ENCODE results near the gene CAMKMT.

The CAMKMT gene

GRCh38 chr2:44716131-44716530 is 354.4 kb downstream of the CAMKMT start:
- H3K9ac ChIP-seq (ENCODE audit: low read length): no peak overlapping the region
- no peaks in the 10 kb centered on the region for H3F3A ChIP-seq (ENCODE audit: insufficient read depth, low read length)
- peaks cover 19% of the 10 kb centered on the region for H3K4me1 ChIP-seq (ENCODE audit: insufficient read depth, low read length, severe bottlenecking)
- no peaks in the 10 kb centered on the region for H3K9me2 ChIP-seq (ENCODE audit: low read depth, low read length)
- no peak overlapping the region for H3K4me2 ChIP-seq (ENCODE audit: low read length)
- H3K27me3 ChIP-seq (ENCODE audit: insufficient read depth, low read length): no peaks in the 10 kb centered on the region
- no peak overlapping the region for H3K4me3 ChIP-seq (ENCODE audit: low read depth, low read length, poor library complexity, severe bottlenecking)
- H3K79me2 ChIP-seq (ENCODE audit: insufficient read depth, low read length): no peaks in the 10 kb centered on the region
- TF ChIP-seq CTCF (IDR thresholded peaks at IDR 0.05; ENCODE audit: low read length) (no peak), EZH2 (IDR thresholded peaks at IDR 0.05; ENCODE audit: borderline replicate concordance, low read length) (no peak)
- no peak overlapping the region for H3K27ac ChIP-seq (ENCODE audit: low read depth, low read length, poor library complexity, severe bottlenecking)
- H2AFZ ChIP-seq (ENCODE audit: low read length): no peak overlapping the region
- no peaks in the 10 kb centered on the region for H4K20me1 ChIP-seq (ENCODE audit: insufficient read depth, low read length)
- H3K36me3 ChIP-seq (ENCODE audit: insufficient read depth, low read length): no peaks in the 10 kb centered on the region
- H3K9me3 ChIP-seq (ENCODE audit: low read length): no peaks in the 10 kb centered on the region

GRCh38 chr2:44718431-44718830 is 356.7 kb downstream of the CAMKMT start:
- H3K9me3 ChIP-seq (ENCODE audit: low read length): no peaks in the 10 kb centered on the region
- no peak overlapping the region for H3K27ac ChIP-seq (ENCODE audit: low read depth, low read length, poor library complexity, severe bottlenecking)
- no peak overlapping the region for H3K4me3 ChIP-seq (ENCODE audit: low read depth, low read length, poor library complexity, severe bottlenecking)
- H3K27me3 ChIP-seq (ENCODE audit: insufficient read depth, low read length): no peaks in the 10 kb centered on the region
- no peaks in the 10 kb centered on the region for H3K9me2 ChIP-seq (ENCODE audit: low read depth, low read length)
- H3K4me1 ChIP-seq (ENCODE audit: insufficient read depth, low read length, severe bottlenecking): peaks cover 28% of the 10 kb centered on the region
- H4K20me1 ChIP-seq (ENCODE audit: insufficient read depth, low read length): no peaks in the 10 kb centered on the region
- no peak overlapping the region for H3K4me2 ChIP-seq (ENCODE audit: low read length)
- no peak for TF ChIP-seq EZH2 (IDR thresholded peaks at IDR 0.05; ENCODE audit: borderline replicate concordance, low read length)
- TF ChIP-seq CTCF (IDR thresholded peaks at IDR 0.05; ENCODE audit: low read length): no peak
- H3K79me2 ChIP-seq (ENCODE audit: insufficient read depth, low read length): no peaks in the 10 kb centered on the region
- no peak overlapping the region for H3K9ac ChIP-seq (ENCODE audit: low read length)
- no peaks in the 10 kb centered on the region for H3F3A ChIP-seq (ENCODE audit: insufficient read depth, low read length)
- H2AFZ ChIP-seq (ENCODE audit: low read length): no peak overlapping the region
- no peaks in the 10 kb centered on the region for H3K36me3 ChIP-seq (ENCODE audit: insufficient read depth, low read length)

- H3F3A ChIP-seq (ENCODE audit: insufficient read depth, low read length): no peaks in the 10 kb centered on the region
- no peak overlapping the region for H3K9ac ChIP-seq (ENCODE audit: low read length)
- no peak overlapping the region for H3K4me3 ChIP-seq (ENCODE audit: low read depth, low read length, poor library complexity, severe bottlenecking)
- peaks cover 20% of the 10 kb centered on the region for H3K4me1 ChIP-seq (ENCODE audit: insufficient read depth, low read length, severe bottlenecking)
- no peaks in the 10 kb centered on the region for H3K36me3 ChIP-seq (ENCODE audit: insufficient read depth, low read length)
- H4K20me1 ChIP-seq (ENCODE audit: insufficient read depth, low read length): no peaks in the 10 kb centered on the region
- no peaks in the 10 kb centered on the region for H3K27me3 ChIP-seq (ENCODE audit: insufficient read depth, low read length)
- no peaks in the 10 kb centered on the region for H3K79me2 ChIP-seq (ENCODE audit: insufficient read depth, low read length)
- no peak overlapping the region for H3K4me2 ChIP-seq (ENCODE audit: low read length)
- no peaks in the 10 kb centered on the region for H3K9me2 ChIP-seq (ENCODE audit: low read depth, low read length)
- no peak overlapping the region for H2AFZ ChIP-seq (ENCODE audit: low read length)
- no peaks in the 10 kb centered on the region for H3K9me3 ChIP-seq (ENCODE audit: low read length)
- TF ChIP-seq EZH2 (IDR thresholded peaks at IDR 0.05; ENCODE audit: borderline replicate concordance, low read length) (no peak), CTCF (IDR thresholded peaks at IDR 0.05; ENCODE audit: low read length) (no peak)
- H3K27ac ChIP-seq (ENCODE audit: low read depth, low read length, poor library complexity, severe bottlenecking): no peak overlapping the region
Observed at GRCh38 chr2:44719562-44719961, 357.8 kb downstream of the CAMKMT start.
